Astrocyte (in vitro differentiated cells and primary cell): Measurements from ENCODE around the gene KREMEN1.

ENCODE experiments used
- EZH2 ChIP-seq: IDR thresholded peaks from 2 replicates; pipeline ENCODE4 v1.6.1; 2012; ENCODE audit warnings: mild to moderate bottlenecking, low read length, inconsistent platforms; ENCODE audit not compliant: insufficient read depth
- TF ChIP-seq, protein P1 (sequence below): IDR thresholded peaks from 2 replicates; pipeline ENCODE4 v1.5.1; 2011; ENCODE audit warnings: low read depth, mild to moderate bottlenecking, inconsistent platforms, low read length, moderate library complexity; ENCODE audit not compliant: insufficient read depth

DNA sequence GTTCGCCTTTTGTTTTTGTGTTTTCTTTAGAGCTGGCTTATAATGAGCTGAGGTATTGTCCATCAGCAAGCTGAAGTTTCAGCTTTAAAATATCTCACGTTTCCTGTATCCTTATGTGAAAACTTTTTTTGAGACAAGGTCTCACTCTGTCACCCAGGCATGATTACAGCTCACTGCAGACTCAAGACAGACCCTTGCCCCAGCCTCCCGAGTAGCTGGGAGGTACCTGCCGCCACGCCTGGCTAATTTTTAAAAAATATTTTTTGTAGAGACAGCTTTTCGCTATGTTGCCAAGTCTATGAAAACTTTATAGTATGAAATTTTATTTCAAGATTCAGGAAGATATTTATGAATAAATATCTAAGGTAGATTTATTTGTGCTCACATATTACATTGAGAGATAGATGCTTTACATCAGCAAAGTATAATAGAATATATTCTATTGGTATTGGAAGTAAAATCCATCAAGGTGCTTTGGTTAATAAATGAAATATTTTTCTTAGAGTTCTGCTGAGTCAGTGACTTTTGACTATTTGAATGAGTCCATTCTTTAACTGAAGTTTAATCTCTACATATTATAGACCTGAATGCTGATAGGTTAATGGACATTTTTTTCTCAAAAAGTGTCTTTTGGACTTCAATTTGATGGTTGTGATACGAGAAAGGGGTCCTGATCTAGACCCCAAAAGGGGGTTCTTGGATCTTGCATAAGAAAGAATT, 10.2 kb downstream of the KREMEN1 start:
- TF ChIP-seq, protein P1, sequence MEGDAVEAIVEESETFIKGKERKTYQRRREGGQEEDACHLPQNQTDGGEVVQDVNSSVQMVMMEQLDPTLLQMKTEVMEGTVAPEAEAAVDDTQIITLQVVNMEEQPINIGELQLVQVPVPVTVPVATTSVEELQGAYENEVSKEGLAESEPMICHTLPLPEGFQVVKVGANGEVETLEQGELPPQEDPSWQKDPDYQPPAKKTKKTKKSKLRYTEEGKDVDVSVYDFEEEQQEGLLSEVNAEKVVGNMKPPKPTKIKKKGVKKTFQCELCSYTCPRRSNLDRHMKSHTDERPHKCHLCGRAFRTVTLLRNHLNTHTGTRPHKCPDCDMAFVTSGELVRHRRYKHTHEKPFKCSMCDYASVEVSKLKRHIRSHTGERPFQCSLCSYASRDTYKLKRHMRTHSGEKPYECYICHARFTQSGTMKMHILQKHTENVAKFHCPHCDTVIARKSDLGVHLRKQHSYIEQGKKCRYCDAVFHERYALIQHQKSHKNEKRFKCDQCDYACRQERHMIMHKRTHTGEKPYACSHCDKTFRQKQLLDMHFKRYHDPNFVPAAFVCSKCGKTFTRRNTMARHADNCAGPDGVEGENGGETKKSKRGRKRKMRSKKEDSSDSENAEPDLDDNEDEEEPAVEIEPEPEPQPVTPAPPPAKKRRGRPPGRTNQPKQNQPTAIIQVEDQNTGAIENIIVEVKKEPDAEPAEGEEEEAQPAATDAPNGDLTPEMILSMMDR: no peak
- no peak for TF ChIP-seq EZH2
